IgD-negative memory B cell (primary cell): ENCODE results near the gene FOXL2NB. TPM values are rescaled to one million over a fixed set of nuclear protein-coding genes. Genes with fewer than 3 reads are reported as not detected.
A peak's percentile ranks its signal among the peaks of the same experiment; 100 is the strongest.

ENCODE experiments used
- H3K27ac Mint-ChIP-seq, 3 donors: one replicate each; pipeline ENCODE4 v1.8.0; 2020 to 2022; ENCODE audit warnings: mild to moderate bottlenecking in 3 of 3, mixed read lengths in 3 of 3, moderate library complexity in 1 of 3
- H3K27me3 Mint-ChIP-seq: one replicate; pipeline ENCODE4 v1.8.0; 2021; ENCODE audit warnings: mixed read lengths
- H3K36me3 Mint-ChIP-seq: one replicate; pipeline ENCODE4 v1.8.0; 2020; ENCODE audit warnings: mild to moderate bottlenecking, mixed read lengths
- H3K4me1 Mint-ChIP-seq, 3 donors: one replicate each; pipeline ENCODE4 v1.8.0; 2020 to 2022; ENCODE audit warnings: mixed read lengths in 3 of 3, mild to moderate bottlenecking in 1 of 3
- H3K4me3 Mint-ChIP-seq, 4 donors: one replicate each; pipeline ENCODE4 v1.8.0; 2020 to 2022; ENCODE audit warnings: mild to moderate bottlenecking in 4 of 4, mixed read lengths in 4 of 4, moderate library complexity in 3 of 4
- H3K9me3 Mint-ChIP-seq, 3 donors: one replicate each; pipeline ENCODE4 v1.8.0; 2020 to 2021; ENCODE audit warnings: mixed read lengths in 3 of 3, mild to moderate bottlenecking in 1 of 3
- polyA plus RNA-seq: library from polyadenylated mRNA; unstranded; fragments of 300-500 nt; fragmentation: Illumina TruSeq; gene quantifications from one replicate; pipeline ENCODE4 v1.2.3, GENCODE V29; 2021

The FOXL2NB gene
- polyA plus RNA-seq, 1 donor from 2014 or later: not detected

GRCh38 chr3:138947495-138948121 lies 591 bp downstream of the FOXL2NB start:
- Mint-ChIP-seq H3K27ac (peak overlapping the region; percentile 8 to 16 (median 11)), H3K4me1 (peaks cover 15 to 32% (median 18%) of the 10 kb centered on the region in 3 donors), H3K9me3 (peaks cover 0 to 4% (median 1%) of the 10 kb centered on the region in 3 donors), H3K36me3 (peaks cover 1% of the 10 kb centered on the region), H3K4me3 (peak overlapping the region in 3 of 4 donors; percentile 70 to 86 (median 78)), H3K27me3 (peaks cover 68% of the 10 kb centered on the region)

- Mint-ChIP-seq H3K27me3 (peaks cover 62% of the 10 kb centered on the region), H3K9me3 (peaks cover 0 to 3% (median 3%) of the 10 kb centered on the region in 3 donors), H3K4me3 (peak overlapping the region in 3 of 4 donors; percentile 23 to 70 (median 52)), H3K36me3 (peaks cover 1% of the 10 kb centered on the region), H3K4me1 (peaks cover 14 to 30% (median 17%) of the 10 kb centered on the region in 3 donors), H3K27ac (peak overlapping the region in 2 of 3 donors; percentile 8 to 53)
Observed at GRCh38 chr3:138948371-138949001, 1.5 kb downstream of the FOXL2NB start.

GRCh38 chr3:138949002-138949418 lies 2.0 kb downstream of the FOXL2NB start:
- Mint-ChIP-seq H3K36me3 (peaks cover 1% of the 10 kb centered on the region), H3K9me3 (peaks cover 0 to 2% (median 2%) of the 10 kb centered on the region in 3 donors), H3K27ac (peak overlapping the region in 1 of 3 donors; percentile 13), H3K27me3 (peaks cover 60% of the 10 kb centered on the region), H3K4me3 (peak overlapping the region in 2 of 4 donors; percentile 35 to 53), H3K4me1 (peaks cover 12 to 25% (median 13%) of the 10 kb centered on the region in 3 donors)

- Mint-ChIP-seq H3K9me3 (peaks cover 0 to 2% (median 2%) of the 10 kb centered on the region in 3 donors), H3K36me3 (peaks cover 1% of the 10 kb centered on the region), H3K27me3 (peaks cover 55% of the 10 kb centered on the region), H3K4me1 (peaks cover 10 to 20% (median 12%) of the 10 kb centered on the region in 3 donors), H3K27ac (peak overlapping the region in 1 of 3 donors; percentile 13), H3K4me3 (peak overlapping the region; percentile 35 to 77 (median 60))
Observed at GRCh38 chr3:138949445-138950005, 2.5 kb downstream of the FOXL2NB start.

GRCh38 chr3:138950006-138950644 lies 3.1 kb downstream of the FOXL2NB start:
- H3K4me3 Mint-ChIP-seq: peak overlapping the region in 3 of 4 donors; percentile 54 to 77 (median 74)
- H3K27me3 Mint-ChIP-seq: peaks cover 50% of the 10 kb centered on the region
- peaks cover 1% of the 10 kb centered on the region for H3K36me3 Mint-ChIP-seq
- peaks cover 7 to 16% (median 9%) of the 10 kb centered on the region in 3 donors for H3K4me1 Mint-ChIP-seq
- H3K9me3 Mint-ChIP-seq: peaks cover 0 to 2% (median 1%) of the 10 kb centered on the region in 3 donors
- H3K27ac Mint-ChIP-seq: peak overlapping the region in 1 of 3 donors; percentile 86

- H3K27ac Mint-ChIP-seq: peak overlapping the region in 1 of 3 donors; percentile 86
- H3K27me3 Mint-ChIP-seq: peaks cover 47% of the 10 kb centered on the region
- peaks cover 0 to 2% (median 0%) of the 10 kb centered on the region in 3 donors for H3K9me3 Mint-ChIP-seq
- peaks cover 1% of the 10 kb centered on the region for H3K36me3 Mint-ChIP-seq
- peak overlapping the region in 3 of 4 donors; percentile 28 to 74 (median 54) for H3K4me3 Mint-ChIP-seq
- H3K4me1 Mint-ChIP-seq: peaks cover 6 to 14% (median 8%) of the 10 kb centered on the region in 3 donors
Observed at GRCh38 chr3:138950701-138951100, 3.7 kb downstream of the FOXL2NB start.

- peaks cover 0 to 11% (median 6%) of the 10 kb centered on the region in 3 donors for H3K4me1 Mint-ChIP-seq
- H3K36me3 Mint-ChIP-seq: no peaks in the 10 kb centered on the region
- H3K4me3 Mint-ChIP-seq: peak overlapping the region in 1 of 4 donors; percentile 21
- peaks cover 2 to 13% (median 4%) of the 10 kb centered on the region in 3 donors for H3K9me3 Mint-ChIP-seq
- H3K27ac Mint-ChIP-seq: peak overlapping the region in 1 of 3 donors; percentile 39
- peaks cover 29% of the 10 kb centered on the region for H3K27me3 Mint-ChIP-seq
Observed at GRCh38 chr3:138960417-138960852, 13.4 kb downstream of the FOXL2NB start.

GRCh38 chr3:138962854-138963560 lies 16.0 kb downstream of the FOXL2NB start:
- peaks cover 4 to 13% (median 6%) of the 10 kb centered on the region in 3 donors for H3K9me3 Mint-ChIP-seq
- H3K36me3 Mint-ChIP-seq: no peaks in the 10 kb centered on the region
- H3K27ac Mint-ChIP-seq: no peak overlapping the region
- H3K4me3 Mint-ChIP-seq: no peak overlapping the region
- peaks cover 28% of the 10 kb centered on the region for H3K27me3 Mint-ChIP-seq
- peaks cover 0 to 11% (median 6%) of the 10 kb centered on the region in 3 donors for H3K4me1 Mint-ChIP-seq

GRCh38 chr3:138964264-138964663 lies 17.2 kb downstream of the FOXL2NB start:
- Mint-ChIP-seq H3K36me3 (no peaks in the 10 kb centered on the region), H3K4me3 (no peak overlapping the region), H3K27me3 (peaks cover 28% of the 10 kb centered on the region), H3K4me1 (peaks cover 0 to 11% (median 6%) of the 10 kb centered on the region in 3 donors), H3K9me3 (peaks cover 4 to 13% (median 6%) of the 10 kb centered on the region in 3 donors), H3K27ac (no peak overlapping the region)

GRCh38 chr3:138964923-138965322 lies 17.9 kb downstream of the FOXL2NB start:
- Mint-ChIP-seq H3K4me1 (peaks cover 0 to 11% (median 6%) of the 10 kb centered on the region in 3 donors), H3K36me3 (no peaks in the 10 kb centered on the region), H3K27me3 (peaks cover 29% of the 10 kb centered on the region), H3K9me3 (peaks cover 4 to 13% (median 6%) of the 10 kb centered on the region in 3 donors), H3K27ac (no peak overlapping the region), H3K4me3 (no peak overlapping the region)

GRCh38 chr3:138971766-138972320 lies 24.8 kb downstream of the FOXL2NB start:
- H3K4me3 Mint-ChIP-seq: no peak overlapping the region
- no peak overlapping the region for H3K27ac Mint-ChIP-seq
- no peaks in the 10 kb centered on the region for H3K36me3 Mint-ChIP-seq
- H3K27me3 Mint-ChIP-seq: peaks cover 21% of the 10 kb centered on the region
- H3K4me1 Mint-ChIP-seq: no peaks in the 10 kb centered on the region
- H3K9me3 Mint-ChIP-seq: peaks cover 0 to 2% (median 0%) of the 10 kb centered on the region in 3 donors

GRCh38 chr3:138972941-138973340 lies 25.9 kb downstream of the FOXL2NB start:
- Mint-ChIP-seq H3K36me3 (no peaks in the 10 kb centered on the region), H3K9me3 (peaks cover 0 to 2% (median 0%) of the 10 kb centered on the region in 3 donors), H3K27me3 (peaks cover 19% of the 10 kb centered on the region)

GRCh38 chr3:138974462-138974861 lies 27.4 kb downstream of the FOXL2NB start:
- no peak overlapping the region for H3K27ac Mint-ChIP-seq
- no peak overlapping the region for H3K4me3 Mint-ChIP-seq
- H3K9me3 Mint-ChIP-seq: peaks cover 0 to 2% (median 0%) of the 10 kb centered on the region in 3 donors
- no peaks in the 10 kb centered on the region for H3K4me1 Mint-ChIP-seq
- H3K36me3 Mint-ChIP-seq: no peaks in the 10 kb centered on the region
- peaks cover 18% of the 10 kb centered on the region for H3K27me3 Mint-ChIP-seq

More at GRCh38 chr3:138972941-138973340, 25.9 kb downstream of the FOXL2NB start:
- Mint-ChIP-seq H3K4me3 (no peak overlapping the region), H3K4me1 (no peaks in the 10 kb centered on the region), H3K27ac (no peak overlapping the region)

GRCh38 chr3:138975351-138975750 lies 28.3 kb downstream of the FOXL2NB start:
- Mint-ChIP-seq H3K27me3 (peaks cover 16% of the 10 kb centered on the region), H3K27ac (no peak overlapping the region), H3K9me3 (peaks cover 0 to 3% (median 0%) of the 10 kb centered on the region in 3 donors), H3K36me3 (no peaks in the 10 kb centered on the region), H3K4me1 (no peaks in the 10 kb centered on the region), H3K4me3 (no peak overlapping the region)
